GM18867 (cell line): ENCODE results near the gene GINS3.
"Not testable (repeated sequence)": the region's sequence is repeated elsewhere in the genome, so short reads cannot be mapped to it uniquely, and the experiment has no call there.

Experiments
- ATAC-seq: cut with Tn5 transposase; IDR thresholded peaks from one replicate; pipeline ENCODE4 v1.9.1; 2021; ENCODE audit warnings: mild to moderate bottlenecking, moderate library complexity; ENCODE audit not compliant: unreplicated experiment

GINS3 gene

GRCh38 chr16:58385218-58385773 is 7.0 kb upstream of the GINS3 start:
- ATAC-seq = no peak

GRCh38 chr16:58389724-58390123 is 2.5 kb upstream of the GINS3 start:
- ATAC-seq = no peak

GRCh38 chr16:58393138-58393504 is 850 bp downstream of the GINS3 start:
- peak; percentile 20 for ATAC-seq

DNA sequence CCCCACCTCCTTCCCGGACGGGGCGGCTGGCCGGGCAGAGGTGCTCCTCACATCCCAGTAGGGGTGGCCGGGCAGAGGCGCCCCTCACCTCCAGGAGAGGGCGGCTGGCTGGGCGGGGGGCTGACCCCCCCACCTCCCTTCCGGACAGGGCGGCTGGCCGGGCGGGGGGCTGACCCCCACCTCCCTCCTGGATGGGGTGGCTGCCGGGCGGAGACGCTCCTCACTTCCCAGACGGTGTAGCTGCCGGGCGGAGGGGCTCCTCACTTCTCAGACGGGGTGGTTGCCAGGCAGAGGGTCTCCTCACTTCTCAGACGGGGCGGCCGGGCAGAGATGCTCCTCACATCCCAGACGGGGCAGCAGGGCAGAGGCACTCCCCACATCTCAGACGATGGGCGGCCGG is 4.6 kb downstream of the GINS3 start:
- ATAC-seq = not testable (repeated sequence)

GRCh38 chr16:58399718-58400633 is 7.7 kb downstream of the GINS3 start:
- no peak for ATAC-seq

GRCh38 chr16:58401305-58401704 is 9.0 kb downstream of the GINS3 start:
- not testable (repeated sequence) for ATAC-seq

DNA sequence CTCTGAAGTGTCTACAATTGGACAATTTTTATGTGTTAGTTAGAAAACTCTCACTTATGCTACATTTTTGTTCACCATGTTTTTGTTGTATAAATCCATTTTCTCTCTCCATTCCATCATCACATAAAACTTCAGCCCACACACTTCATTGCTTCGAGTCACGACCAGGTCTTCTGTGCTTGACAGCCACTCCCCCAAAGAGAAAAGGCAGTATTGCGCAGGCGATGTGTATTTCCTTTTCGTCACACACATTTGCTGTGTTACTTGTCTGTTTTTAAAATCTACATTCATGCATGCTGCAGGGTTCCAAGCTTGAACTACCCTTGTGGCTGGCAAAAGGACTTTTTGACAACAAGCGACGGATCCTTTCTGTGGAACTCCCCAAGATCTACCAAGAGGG is 10.5 kb downstream of the GINS3 start:
- no peak for ATAC-seq

GRCh38 chr16:58409316-58409973 is 17.2 kb downstream of the GINS3 start:
- no peak for ATAC-seq

DNA sequence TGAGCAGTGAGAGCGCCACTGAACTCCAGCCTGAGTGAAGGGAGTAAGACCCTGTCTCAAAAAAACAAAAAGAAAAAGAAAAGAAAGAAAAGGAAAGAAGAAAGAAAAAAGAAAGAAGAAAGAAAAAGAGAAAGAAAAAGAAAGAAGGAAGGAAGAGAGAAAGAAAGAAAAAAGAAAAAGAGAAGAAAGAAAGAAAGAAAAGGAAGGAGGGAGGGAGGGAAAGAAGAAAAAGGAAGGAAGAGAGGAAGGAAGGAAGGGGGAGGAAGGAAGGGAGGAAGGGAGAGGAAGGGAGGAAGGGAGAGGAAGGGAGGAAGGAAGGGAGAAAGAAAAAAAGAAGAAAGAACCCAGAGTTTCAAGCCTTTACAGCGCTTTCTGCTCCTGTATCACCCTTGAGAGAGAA is 19.1 kb downstream of the GINS3 start:
- ATAC-seq = no peak

DNA sequence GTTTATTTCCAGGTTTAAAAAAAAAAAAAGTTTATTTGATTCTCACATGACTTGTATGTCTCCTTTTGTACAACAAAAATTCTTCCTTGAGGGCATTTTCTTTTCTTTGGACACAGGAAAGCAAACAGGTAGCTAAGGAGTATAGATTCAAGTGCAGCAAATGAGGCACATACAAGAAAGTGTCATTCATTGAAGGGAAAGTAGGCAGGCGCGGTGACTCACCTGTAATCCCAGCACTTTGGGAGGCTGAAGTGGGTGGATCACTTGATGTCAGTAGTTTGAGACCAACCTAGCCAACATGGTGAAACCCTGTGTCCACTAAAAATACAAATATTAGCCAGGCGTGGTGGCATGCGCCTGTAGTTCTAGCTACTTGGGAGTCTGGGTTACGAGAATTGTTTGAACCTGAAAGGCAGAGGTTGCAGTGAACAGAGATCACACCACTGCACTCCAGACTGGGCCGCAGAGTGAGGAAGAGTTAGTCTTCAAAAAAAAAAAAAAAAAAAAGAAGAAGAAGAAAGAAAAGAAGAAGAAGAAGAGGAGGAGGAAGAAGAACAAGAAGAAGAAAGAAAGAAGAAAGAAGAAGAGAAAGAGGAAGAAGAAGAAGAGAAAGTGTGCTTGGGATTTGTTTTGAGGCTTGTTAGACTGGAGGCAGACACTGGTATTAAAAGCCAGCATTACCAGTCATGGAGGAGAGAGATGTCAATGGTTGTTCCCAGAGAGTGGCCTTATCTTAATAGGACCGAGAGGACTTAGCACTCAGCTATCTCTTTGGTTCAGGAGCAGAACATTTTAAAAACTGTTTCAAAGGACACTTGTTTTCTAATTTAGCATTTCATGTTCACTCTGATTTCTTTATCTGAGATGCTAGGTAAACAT is 19.7 kb downstream of the GINS3 start:
- ATAC-seq = no peak

- not testable (repeated sequence) for ATAC-seq
Measured at GRCh38 chr16:58412615-58412970, 20.3 kb downstream of the GINS3 start.

DNA sequence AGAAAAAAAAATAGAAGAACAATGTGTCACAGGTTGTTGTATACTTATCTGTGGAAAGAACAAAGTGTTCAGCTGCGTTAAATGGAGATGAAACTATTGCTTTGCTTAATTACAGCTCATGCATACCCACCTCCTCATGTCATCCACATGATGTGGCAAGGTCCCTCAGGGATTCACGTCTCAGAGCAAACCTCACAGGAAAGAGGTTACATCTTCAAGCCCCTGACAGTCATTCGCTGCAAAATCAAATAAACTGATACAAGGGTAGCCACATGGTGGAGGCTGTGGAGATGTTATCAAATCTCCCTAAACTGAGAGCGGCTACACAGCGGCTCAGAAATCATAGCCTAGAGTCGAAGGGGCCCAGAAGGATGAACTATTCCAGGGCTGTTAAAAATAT is 21.1 kb downstream of the GINS3 start:
- no peak for ATAC-seq

DNA sequence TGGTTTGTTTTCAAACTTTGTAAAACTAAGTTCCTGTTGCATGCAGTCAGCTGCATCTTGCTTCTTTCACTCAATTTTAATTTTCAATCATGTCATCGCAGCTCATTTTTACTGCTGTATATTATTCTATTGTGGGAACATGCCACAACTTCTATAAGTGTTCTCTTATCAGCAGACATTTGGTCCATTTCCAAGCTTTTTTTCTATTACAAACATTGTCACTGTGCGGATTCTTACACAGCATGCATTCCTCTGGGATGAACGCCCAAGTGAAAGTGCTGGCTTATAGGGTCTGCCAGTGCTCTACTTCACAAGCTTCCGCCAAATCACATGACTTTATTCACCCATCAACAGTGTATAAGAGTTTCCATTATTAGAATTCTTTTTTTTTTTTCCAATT is 22.7 kb downstream of the GINS3 start:
- ATAC-seq = no peak

- ATAC-seq = not testable (repeated sequence)
Measured at GRCh38 chr16:58415961-58416360, 23.7 kb downstream of the GINS3 start.

GRCh38 chr16:58417035-58417434 is 24.8 kb downstream of the GINS3 start:
- no peak for ATAC-seq

DNA sequence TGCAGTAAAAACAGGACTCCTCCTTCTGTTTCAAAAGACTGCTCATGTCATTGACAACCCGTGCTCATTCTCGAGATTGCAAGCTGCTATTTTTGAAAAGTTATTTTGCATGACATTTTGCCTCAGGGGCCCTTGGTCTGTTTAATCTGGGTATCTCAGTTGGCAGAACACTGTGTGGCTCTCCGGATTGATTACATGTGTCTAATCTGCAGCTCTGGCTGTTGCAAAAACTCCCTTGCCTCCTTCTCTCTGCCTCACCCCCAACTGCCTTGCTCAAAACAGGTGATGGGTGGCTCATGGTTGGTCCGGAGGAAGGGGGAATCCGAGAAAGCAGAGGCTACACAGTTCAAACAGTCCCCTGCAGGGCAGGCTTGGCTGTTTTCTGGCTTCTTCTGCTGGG is 25.3 kb downstream of the GINS3 start:
- ATAC-seq = peak; percentile 45

DNA sequence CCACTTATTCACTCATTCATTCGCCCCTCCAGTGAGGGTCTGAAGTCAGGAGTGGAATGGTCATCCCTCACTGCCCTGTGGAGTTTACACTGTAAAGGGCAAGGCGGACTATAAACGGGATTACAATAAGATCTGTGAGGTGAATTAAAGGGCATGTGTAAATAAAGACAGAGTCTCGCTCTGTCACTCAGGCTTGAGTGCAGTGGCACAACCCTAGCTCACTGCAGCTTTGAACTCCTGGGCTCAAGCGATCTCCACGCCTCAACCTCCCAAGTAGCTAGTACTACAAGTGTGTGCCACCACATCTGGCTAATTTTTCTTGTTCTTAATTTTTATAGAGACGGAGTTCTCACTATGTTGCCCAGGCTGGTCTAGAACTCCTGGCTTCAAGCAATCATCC is 25.8 kb downstream of the GINS3 start:
- no peak for ATAC-seq

DNA sequence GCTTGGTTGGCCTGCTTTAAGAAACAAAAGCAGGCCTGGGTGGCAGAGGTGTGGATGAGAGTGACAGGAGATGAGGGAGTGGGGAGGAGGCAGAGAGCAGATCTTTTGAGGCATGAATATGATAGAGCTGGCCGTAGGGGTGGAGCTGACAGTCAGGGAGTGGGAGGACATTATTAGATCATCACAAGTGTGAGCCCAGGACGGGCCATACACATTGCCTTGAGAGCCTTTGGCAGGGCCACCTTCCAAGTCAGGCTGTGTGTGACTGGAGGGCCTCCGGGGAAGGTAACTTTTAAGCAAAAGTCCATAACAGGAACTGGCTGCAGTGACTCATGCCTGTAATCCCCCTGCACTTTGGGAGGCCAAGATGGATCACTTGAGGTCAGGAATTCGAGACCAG is 26.3 kb downstream of the GINS3 start:
- ATAC-seq = no peak

DNA sequence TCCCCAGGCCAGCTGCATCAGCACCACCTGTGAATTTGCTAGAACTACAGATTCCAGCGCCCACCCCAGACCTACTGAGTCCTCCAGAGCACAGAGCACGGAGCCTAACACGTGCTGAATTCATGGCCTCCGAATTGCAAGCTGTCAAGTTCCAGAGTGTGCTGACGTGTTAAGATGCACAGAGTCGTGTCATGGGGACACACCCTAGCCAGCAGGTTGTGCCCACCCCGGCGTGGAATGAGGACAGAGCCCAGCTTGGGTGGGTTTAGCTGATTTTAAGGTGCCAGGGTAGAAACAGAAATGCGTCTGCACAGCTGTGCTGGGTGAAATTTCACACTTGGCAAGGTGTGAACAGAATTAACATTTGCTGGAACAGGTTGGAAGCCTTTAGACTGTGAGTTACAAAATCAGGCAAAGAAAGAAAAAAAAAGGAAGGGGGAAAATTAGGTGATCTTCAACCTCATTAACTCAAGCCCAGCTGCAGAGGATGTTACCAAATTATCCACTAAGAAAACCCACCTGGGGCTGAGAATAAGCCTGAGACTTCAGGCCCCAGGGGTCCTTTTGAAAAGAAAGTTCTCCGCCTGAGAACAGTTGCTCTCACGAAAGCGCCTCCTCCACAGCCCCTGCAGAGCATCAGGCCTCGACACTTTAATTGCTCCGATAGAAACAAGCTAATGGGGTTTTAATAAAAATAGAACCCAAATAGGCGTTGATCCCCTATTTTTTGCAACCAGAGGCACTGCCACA is 27.1 kb downstream of the GINS3 start:
- ATAC-seq = peak; percentile 39

DNA sequence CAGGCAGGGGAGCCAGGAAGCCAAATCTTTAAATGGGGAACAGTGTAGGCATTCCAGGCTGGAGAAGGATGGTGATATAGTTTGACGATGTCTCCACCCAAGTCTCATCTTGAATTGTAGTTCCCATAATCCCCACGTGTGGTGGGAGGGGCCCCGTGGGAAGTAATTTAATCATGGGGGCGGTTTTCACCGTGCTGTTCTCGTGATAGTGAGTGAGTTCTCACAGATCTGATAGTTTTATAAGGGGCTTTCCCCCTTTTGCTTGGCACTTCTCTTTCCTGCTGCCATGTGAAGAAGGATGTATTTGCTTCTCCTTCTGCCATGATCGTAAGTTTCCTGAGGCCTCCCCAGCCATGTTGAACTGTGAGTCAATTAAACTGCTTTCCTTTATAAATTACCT is 28.8 kb downstream of the GINS3 start:
- ATAC-seq = no peak
